ENCODE data around the gene CYTH3.

GRCh38 chr7:6288270-6288860 lies 15.9 kb upstream of the CYTH3 start:
- TF ChIP-seq CTCF (IDR thresholded peaks at IDR 0.05) (no peak), POLR2A (IDR thresholded peaks at IDR 0.05) (no peak)
